Right lobe of liver (tissue), 6 donors: Measurements from ENCODE around the gene NUBPL. TPM values are rescaled to one million over a fixed set of nuclear protein-coding genes. Genes with fewer than 3 reads are reported as not detected.
"Not testable (repeated sequence)": the region's sequence is repeated elsewhere in the genome, so short reads cannot be mapped to it uniquely, and the experiment has no call there.

Experiments used
- ATAC-seq, 4 donors: fragments of 200-7000 bp; cut with Tn5 transposase; one replicate each; pipeline ENCODE4 v1.9.1; 2020; ENCODE audit warnings: mild to moderate bottlenecking in 4 of 4, moderate library complexity in 4 of 4
- DNase-seq, 3 donors: peaks; one replicate each; pipeline ENCODE4 v3.0.0-alpha.2; 2020
- H3K27ac ChIP-seq, 3 donors: fragments of 200-600 bp; one replicate each; pipeline ENCODE4 v1.8.0; 2022
- H3K27me3 ChIP-seq, 2 donors: fragments of 200-600 bp; one replicate each; pipeline ENCODE4 v1.8.0; 2022
- H3K36me3 ChIP-seq, 4 donors: fragments of 200-600 bp; sonication (generic) in 1 of 4; one replicate each; pipeline versions ENCODE4 v1.5.1 to v1.8.0; 2017 to 2022; ENCODE audit warnings: control low read depth in 1 of 4
- H3K4me1 ChIP-seq, 4 donors: fragments of 200-600 bp; sonication (generic) in 1 of 4; one replicate each; pipeline versions ENCODE4 v1.5.1 to v1.8.0; 2017 to 2022; ENCODE audit warnings: control low read depth in 1 of 4
- H3K4me3 ChIP-seq, 3 donors: fragments of 200-600 bp; one replicate each; pipeline ENCODE4 v1.8.0; 2022
- H3K9me3 ChIP-seq, 4 donors: fragments of 200-600 bp; sonication (generic) in 1 of 4; one replicate each; pipeline versions ENCODE4 v1.5.1 to v1.8.0; 2017 to 2022; ENCODE audit warnings: control low read depth in 1 of 4
- POLR2A ChIP-seq: fragments of 450-650 bp; IDR thresholded peaks from one replicate; pipeline ENCODE4 v1.6.1; 2017; ENCODE audit warnings: antibody characterized with exemption, mild to moderate bottlenecking
- WGBS: methylation state at CpG from one replicate; pipeline ENCODE4 v1.1.6; 2018; ENCODE audit warnings: low coverage, low lambda C conversion rate; ENCODE audit not compliant: insufficient coverage; ENCODE audit errors: missing lambda C conversion rate; 5-methylcytosine and 5-hydroxymethylcytosine counted together
- intact Hi-C, 2 donors: fragments of 100-400 bp; cut with DNase I; formaldehyde crosslinking; loops; one replicate each; pipeline versions ENCODE4 v1.11.2 to v1.14.1; 2022
- total RNA-seq, 6 experiments: library from RNA; depleted of rRNA in 2 of 6; stranded (reverse); fragments of >200 nt in 2 of 6; fragmentation: NEBNext Ultra II Directional in 3 of 6; extraction: Animal tissue kit (Norgen Biotek cat#: 25700) in 3 of 6; gene quantifications; one replicate each; pipeline versions ENCODE4 v1.1.0 to v1.2.4, GENCODE V29; 2016 to 2023
- TF ChIP-seq, protein P1 (sequence below), 4 donors: fragments of 200-600 bp in 3 of 4; fragments of 450-650 bp in 1 of 4; IDR thresholded peaks; one replicate each; pipeline versions ENCODE4 v1.5.1 to v1.8.0; 2016 to 2022; ENCODE audit warnings: antibody characterized with exemption in 4 of 4, mild to moderate bottlenecking in 2 of 4
- donor health status: DM: no; HTN: yes; CAD: no.
- donor health status: DM: no; HTN: no; CAD: no.
- donor health status: DM: no; HTN: no; CAD: no.
- donor health status: DM: no; HTN: yes; CAD: no.
- donor health status: DM: no; HTN: yes; CAD: no.

The NUBPL gene
- total RNA-seq, 6 experiments from 2014 or later, result 6.3 to 9.5 (median 7.2) TPM

DNA sequence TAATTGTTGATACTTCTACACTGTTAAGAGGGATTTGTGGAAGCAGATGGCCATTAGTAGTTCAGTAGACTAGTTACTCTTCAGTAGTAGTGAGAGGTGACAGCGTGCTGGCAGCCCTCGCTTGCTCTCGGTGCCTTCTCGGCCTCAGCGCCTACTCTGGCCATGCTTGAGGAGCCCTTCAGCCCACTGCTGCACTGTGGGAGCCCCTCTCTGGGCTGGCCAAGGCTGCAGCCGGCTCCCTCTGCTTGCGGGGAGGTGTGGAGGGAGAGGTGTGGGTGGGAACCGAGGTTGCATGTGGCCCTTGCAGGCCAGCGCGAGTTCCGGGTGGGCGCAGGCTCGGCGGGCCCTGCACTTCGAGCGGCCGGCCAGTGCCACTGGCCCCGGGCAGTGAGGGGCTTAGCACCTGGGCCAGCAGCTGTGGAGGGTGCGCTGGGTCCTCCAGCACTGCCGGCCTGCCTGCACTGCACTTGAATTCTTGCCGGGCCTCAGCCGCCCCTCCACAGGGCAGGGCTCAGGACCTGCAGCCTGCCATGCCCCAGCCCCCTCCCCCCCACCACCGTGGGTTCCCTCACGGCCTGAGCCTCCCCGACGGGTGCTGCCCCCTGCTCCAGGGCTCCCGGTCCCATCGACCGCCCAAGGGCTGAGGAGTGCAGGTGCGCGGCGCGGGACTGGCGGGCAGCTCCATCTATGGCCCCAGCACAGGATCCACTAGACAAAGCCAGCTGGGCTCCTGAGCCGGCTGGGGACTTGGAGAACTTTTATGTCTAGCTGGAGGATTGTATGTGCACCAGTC is 139.3 kb downstream of the NUBPL start:
- intact Hi-C loops, result no loop called here
- Histone ChIP-seq H3K4me1 (peaks cover 0 to 16% (median 0%) of the 10 kb centered on the region in 4 donors), H3K9me3 (no peaks in the 10 kb centered on the region), H3K36me3 (no peaks in the 10 kb centered on the region), H3K4me3 (no peak overlapping the region), H3K27me3 (no peaks in the 10 kb centered on the region), H3K27ac (no peak overlapping the region)
- DNase-seq (no peak), ATAC-seq (no peak)
- no CpG with 5 or more reads among the region's 35 CpGs for WGBS
- no peak for TF ChIP-seq POLR2A
- TF ChIP-seq, protein P1, sequence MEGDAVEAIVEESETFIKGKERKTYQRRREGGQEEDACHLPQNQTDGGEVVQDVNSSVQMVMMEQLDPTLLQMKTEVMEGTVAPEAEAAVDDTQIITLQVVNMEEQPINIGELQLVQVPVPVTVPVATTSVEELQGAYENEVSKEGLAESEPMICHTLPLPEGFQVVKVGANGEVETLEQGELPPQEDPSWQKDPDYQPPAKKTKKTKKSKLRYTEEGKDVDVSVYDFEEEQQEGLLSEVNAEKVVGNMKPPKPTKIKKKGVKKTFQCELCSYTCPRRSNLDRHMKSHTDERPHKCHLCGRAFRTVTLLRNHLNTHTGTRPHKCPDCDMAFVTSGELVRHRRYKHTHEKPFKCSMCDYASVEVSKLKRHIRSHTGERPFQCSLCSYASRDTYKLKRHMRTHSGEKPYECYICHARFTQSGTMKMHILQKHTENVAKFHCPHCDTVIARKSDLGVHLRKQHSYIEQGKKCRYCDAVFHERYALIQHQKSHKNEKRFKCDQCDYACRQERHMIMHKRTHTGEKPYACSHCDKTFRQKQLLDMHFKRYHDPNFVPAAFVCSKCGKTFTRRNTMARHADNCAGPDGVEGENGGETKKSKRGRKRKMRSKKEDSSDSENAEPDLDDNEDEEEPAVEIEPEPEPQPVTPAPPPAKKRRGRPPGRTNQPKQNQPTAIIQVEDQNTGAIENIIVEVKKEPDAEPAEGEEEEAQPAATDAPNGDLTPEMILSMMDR (IDR thresholded peaks at IDR 0.05), result no peak

- 100% methylated on average over 2 of the region's 2 CpGs for WGBS
- H3K4me1 ChIP-seq, result peaks cover 0 to 3% (median 0%) of the 10 kb centered on the region in 4 donors
- ATAC-seq (no peak), DNase-seq (no peak)
- intact Hi-C loops, result no loop called here
- H3K27me3 ChIP-seq, result no peaks in the 10 kb centered on the region
- H3K27ac ChIP-seq, result no peak overlapping the region
- H3K4me3 ChIP-seq, result no peak overlapping the region
- no peaks in the 10 kb centered on the region for H3K36me3 ChIP-seq
- TF ChIP-seq, protein P1 (IDR thresholded peaks at IDR 0.05), result no peak
- H3K9me3 ChIP-seq, result no peaks in the 10 kb centered on the region
Measured at GRCh38 chr14:31702130-31702529, 140.9 kb downstream of the NUBPL start.

GRCh38 chr14:31703056-31703455 is 141.9 kb downstream of the NUBPL start:
- TF ChIP-seq POLR2A, result no peak
- TF ChIP-seq, protein P1 (IDR thresholded peaks at IDR 0.05), result no peak
- ATAC-seq (no peak), DNase-seq (no peak)
- no peak overlapping the region for H3K4me3 ChIP-seq
- WGBS, result 87% methylated on average over 2 of the region's 2 CpGs
- H3K9me3 ChIP-seq, result no peaks in the 10 kb centered on the region
- H3K36me3 ChIP-seq, result no peaks in the 10 kb centered on the region
- no peak overlapping the region for H3K27ac ChIP-seq
- H3K27me3 ChIP-seq, result no peaks in the 10 kb centered on the region
- intact Hi-C loops, result no loop called here
- peaks cover 0 to 6% (median 0%) of the 10 kb centered on the region in 4 donors for H3K4me1 ChIP-seq

DNA sequence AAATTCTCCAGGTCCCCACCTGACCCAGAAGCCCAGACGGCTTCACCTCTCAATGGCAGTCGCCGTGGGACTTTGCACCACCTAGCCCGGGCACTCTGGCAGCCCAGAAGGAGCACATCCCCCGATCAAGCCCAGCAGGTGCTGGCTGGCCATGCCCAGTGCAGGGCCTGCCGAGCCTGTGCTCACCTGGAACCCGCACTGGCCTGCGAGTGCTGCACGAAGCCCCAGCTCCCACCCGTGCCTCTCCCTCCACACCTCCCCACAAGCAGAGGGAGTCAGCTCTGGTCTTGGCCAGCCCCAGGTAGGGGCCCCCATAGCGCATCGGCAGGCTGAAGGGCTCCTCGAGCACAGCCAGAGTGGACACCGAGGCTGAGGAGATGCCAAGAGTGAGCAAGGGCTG is 144.5 kb downstream of the NUBPL start:
- no peaks in the 10 kb centered on the region for H3K9me3 ChIP-seq
- no peaks in the 10 kb centered on the region for H3K27me3 ChIP-seq
- ATAC-seq (peak in 1 of 4 donors; percentile 23), DNase-seq (no peak)
- peaks cover 0 to 11% (median 0%) of the 10 kb centered on the region in 4 donors for H3K4me1 ChIP-seq
- H3K4me3 ChIP-seq, result no peak overlapping the region
- H3K27ac ChIP-seq, result no peak overlapping the region
- TF ChIP-seq POLR2A, result no peak
- TF ChIP-seq, protein P1 (IDR thresholded peaks at IDR 0.05), result no peak
- H3K36me3 ChIP-seq, result no peaks in the 10 kb centered on the region
- no CpG with 5 or more reads among the region's 14 CpGs for whole genome bisulfite sequencing
- intact Hi-C loops, result no loop called here

- H3K4me1 ChIP-seq, result peaks cover 0 to 11% (median 0%) of the 10 kb centered on the region in 4 donors
- intact Hi-C loops, H3K9me3 ChIP-seq, H3K36me3 ChIP-seq, H3K4me3 ChIP-seq, ATAC-seq, H3K27me3 ChIP-seq: not testable (repeated sequence)
- DNase-seq, result peak; percentile 69 to 86 (median 78)
- 37% methylated on average over 6 of the region's 7 CpGs for whole genome bisulfite sequencing
- H3K27ac ChIP-seq, result peak overlapping the region in 2 of 3 donors; percentile 58 to 64
Measured at GRCh38 chr14:31708661-31709060, 147.5 kb downstream of the NUBPL start.
